Panc1 (cell line): ENCODE measurements around the gene CCN2. TPM values are rescaled to one million over a fixed set of nuclear protein-coding genes. Genes with fewer than 3 reads are reported as not detected.
A peak's percentile ranks its signal among the peaks of the same experiment; 100 is the strongest.

Experiments
- ATAC-seq: fragments of 200-7000 bp; cut with Tn5 transposase; 2 replicates; pipeline ENCODE4 v1.9.1; 2020; ENCODE audit warnings: mild to moderate bottlenecking, moderate library complexity
- BruUV-seq: library from RNA; stranded (reverse); fragments of 400-500 nt; replicated peaks from 2 replicates; lab custom pipeline; 2021; lab: Mats Ljungman, UMichigan
- CTCF ChIA-PET: fragments of 300-600 bp; sonication (Branson Sonifier 250); formaldehyde crosslinking; loops from one replicate; lab custom pipeline; 2022; ENCODE audit warnings: antibody characterized with exemption; lab: Charles Lee
- POLR2A ChIA-PET: fragments of 300-600 bp; sonication (Branson Sonifier 250); formaldehyde crosslinking; loops from one replicate; lab custom pipeline; 2022; ENCODE audit warnings: antibody characterized with exemption; lab: Charles Lee
- DNase-seq: peaks from one replicate; pipeline ENCODE4 v3.0.0-alpha.2; 2010; ENCODE audit warnings: low read depth, low spot score
- H3K27ac ChIP-seq: 2 replicates; pipeline ENCODE4 v1.5.1; 2011; ENCODE audit warnings: mild to moderate bottlenecking, low read length, inconsistent platforms
- H3K27me3 ChIP-seq: fragments of 200-500 bp; sonication (Bioruptor generic); 2 replicates; pipeline ENCODE4 v1.6.0; 2014; ENCODE audit warnings: low read length, inconsistent platforms; ENCODE audit not compliant: control insufficient read depth, insufficient read depth
- H3K36me3 ChIP-seq: fragments of 200-500 bp; sonication (Bioruptor generic); 2 replicates; pipeline ENCODE4 v1.5.1; 2014; ENCODE audit warnings: inconsistent platforms, mild to moderate bottlenecking, low read length, moderate library complexity; ENCODE audit not compliant: control insufficient read depth, insufficient read depth
- H3K4me1 ChIP-seq: 2 replicates; pipeline ENCODE4 v1.5.1; 2011; ENCODE audit warnings: inconsistent platforms, mild to moderate bottlenecking, low read length, moderate library complexity; ENCODE audit not compliant: control insufficient read depth, insufficient read depth
- H3K4me3 ChIP-seq, 2 experiments: 2 replicates each; pipeline ENCODE4 v1.5.1; 2011 to 2012; ENCODE audit warnings: low read depth in 2 of 2, low read length in 2 of 2, mild to moderate bottlenecking in 2 of 2, inconsistent platforms in 1 of 2, moderate library complexity in 1 of 2
- H3K9me3 ChIP-seq: fragments of 200-500 bp; sonication (Bioruptor generic); 2 replicates; pipeline ENCODE4 v1.5.1; 2014; ENCODE audit warnings: low read depth, mild to moderate bottlenecking, inconsistent platforms, low read length, moderate library complexity; ENCODE audit not compliant: control insufficient read depth, insufficient read depth
- POLR2AphosphoS5 ChIP-seq: IDR thresholded peaks from 2 replicates; pipeline ENCODE4 v1.6.1; 2012; ENCODE audit warnings: mild to moderate bottlenecking, low read depth, low read length, moderate library complexity
- REST ChIP-seq, 2 experiments: IDR thresholded peaks; 2 replicates each; pipeline ENCODE4 v1.6.1; 2011 to 2012; ENCODE audit warnings: low read depth in 2 of 2, control low read depth in 1 of 2, low read length in 1 of 2, mild to moderate bottlenecking in 1 of 2, moderate library complexity in 1 of 2; ENCODE audit not compliant: insufficient read depth in 1 of 2
- TCF7L2 ChIP-seq: IDR thresholded peaks from 2 replicates; pipeline ENCODE4 v1.6.1; 2011; ENCODE audit warnings: mild to moderate bottlenecking, low read depth, low read length, inconsistent platforms
- in situ Hi-C: cut with HindIII; loops from 2 replicates; pipeline ENCODE4 v1.10.0; 2016; ENCODE audit warnings: low sequenced_read_pairs, low pct_unique_long_range_greater_than_20kb
- intact Hi-C: fragments of 100-400 bp; cut with micrococcal nuclease; formaldehyde crosslinking; loops from one replicate; pipeline ENCODE4 v1.10.0; 2022; ENCODE audit not compliant: unreplicated experiment
- total RNA-seq: library from RNA; stranded (reverse); gene quantifications from one replicate; pipeline ENCODE4 v1.2.1, GENCODE V29; 2021; ENCODE audit not compliant: unreplicated experiment
- TF ChIP-seq, protein P1 (sequence below): fragments of 450-650 bp; IDR thresholded peaks from 2 replicates; pipeline ENCODE4 v1.5.1; 2017; ENCODE audit warnings: mild to moderate bottlenecking

The CCN2 gene
- total RNA-seq, 1 experiment from 2014 or later = 155 TPM

- in situ Hi-C loops = no loop called here
- Histone ChIP-seq H3K4me3 (no peak overlapping the region), H3K4me1 (no peaks in the 10 kb centered on the region; the same call in 1 of the 2 replicates), H3K27ac (no peak overlapping the region), H3K27me3 (no peaks in the 10 kb centered on the region), H3K9me3 (no peaks in the 10 kb centered on the region), H3K36me3 (no peaks in the 10 kb centered on the region)
- TF ChIP-seq, protein P1, sequence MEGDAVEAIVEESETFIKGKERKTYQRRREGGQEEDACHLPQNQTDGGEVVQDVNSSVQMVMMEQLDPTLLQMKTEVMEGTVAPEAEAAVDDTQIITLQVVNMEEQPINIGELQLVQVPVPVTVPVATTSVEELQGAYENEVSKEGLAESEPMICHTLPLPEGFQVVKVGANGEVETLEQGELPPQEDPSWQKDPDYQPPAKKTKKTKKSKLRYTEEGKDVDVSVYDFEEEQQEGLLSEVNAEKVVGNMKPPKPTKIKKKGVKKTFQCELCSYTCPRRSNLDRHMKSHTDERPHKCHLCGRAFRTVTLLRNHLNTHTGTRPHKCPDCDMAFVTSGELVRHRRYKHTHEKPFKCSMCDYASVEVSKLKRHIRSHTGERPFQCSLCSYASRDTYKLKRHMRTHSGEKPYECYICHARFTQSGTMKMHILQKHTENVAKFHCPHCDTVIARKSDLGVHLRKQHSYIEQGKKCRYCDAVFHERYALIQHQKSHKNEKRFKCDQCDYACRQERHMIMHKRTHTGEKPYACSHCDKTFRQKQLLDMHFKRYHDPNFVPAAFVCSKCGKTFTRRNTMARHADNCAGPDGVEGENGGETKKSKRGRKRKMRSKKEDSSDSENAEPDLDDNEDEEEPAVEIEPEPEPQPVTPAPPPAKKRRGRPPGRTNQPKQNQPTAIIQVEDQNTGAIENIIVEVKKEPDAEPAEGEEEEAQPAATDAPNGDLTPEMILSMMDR = peak; percentile 34
- TF ChIP-seq REST (IDR thresholded peaks at IDR 0.05; ENCODE audit: insufficient read depth in 1 of 2, low read depth in 2 of 2, low read length in 1 of 2) = no peak
- ChIA-PET CTCF (no interaction called here), POLR2A (no interaction called here)
- no TSS peak for BruUV-seq
- DNase-seq = no peak
- ATAC-seq = no peak
- intact Hi-C loops = loop anchor here (5.0 kb wide), 1 partner anchor 328 kb away; no protein-coding TSS in a partner anchor
These were observed 21.9 kb downstream of the CCN2 start for GRCh38 chr6:131929264-131929663.

DNA sequence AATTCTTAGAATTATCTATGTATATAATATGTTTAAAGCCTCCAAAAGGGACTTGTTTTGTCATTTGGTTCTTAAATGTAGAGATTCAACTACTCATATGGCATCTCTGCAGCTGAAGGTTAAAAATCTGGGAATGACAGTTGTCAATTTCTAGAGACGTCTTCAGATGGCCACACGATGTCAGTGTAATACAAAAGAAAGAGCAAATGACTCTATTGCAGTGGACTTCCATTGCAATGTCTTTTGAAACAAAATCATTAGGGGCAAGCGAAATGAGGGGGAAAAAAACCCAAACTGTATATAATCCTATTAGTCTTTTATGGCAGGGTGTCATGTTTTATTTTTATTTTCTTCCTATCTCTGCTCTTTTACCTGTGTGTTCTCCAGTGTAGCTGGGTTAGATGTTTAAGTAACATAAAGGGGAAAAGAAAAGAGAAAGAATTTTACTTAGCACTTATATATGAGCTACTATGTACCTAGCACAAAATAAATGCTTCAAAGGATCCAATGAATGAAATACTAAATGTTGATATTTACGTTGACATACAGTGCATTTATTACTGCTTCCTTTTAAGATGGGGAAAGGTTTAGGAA, 26.2 kb downstream of the CCN2 start:
- in situ Hi-C loops = no loop called here
- ChIA-PET POLR2A (no interaction called here), CTCF (interaction anchor here (0.7 to 1.3 kb wide), 4 partner anchors 30 to 373 kb away, joined by 3 to 4 read pairs (median 4); no protein-coding TSS in a partner anchor)
- no peaks in the 10 kb centered on the region; the same call in 1 of the 2 replicates for H3K4me1 ChIP-seq
- intact Hi-C loops = loop anchor here (1.0 to 5.0 kb wide), 5 partner anchors 236 to 374 kb away; no protein-coding TSS in a partner anchor
- no peak overlapping the region for H3K27ac ChIP-seq
- no peak for DNase-seq
- H3K4me3 ChIP-seq = no peak overlapping the region
- peak; percentile 85 for ATAC-seq
- no peaks in the 10 kb centered on the region for H3K27me3 ChIP-seq
- TF ChIP-seq TCF7L2 = no peak
- TF ChIP-seq POLR2AphosphoS5 = no peak
- TF ChIP-seq, protein P1 = peak; percentile 67; the same call in 1 of the 2 replicates
- no peaks in the 10 kb centered on the region for H3K9me3 ChIP-seq
- H3K36me3 ChIP-seq = no peaks in the 10 kb centered on the region
- BruUV-seq = no TSS peak
